Measurements from ENCODE around the gene EFEMP2. TPM values are rescaled to one million over a fixed set of nuclear protein-coding genes. Genes with fewer than 3 reads are reported as not detected.

The EFEMP2 gene
- total RNA-seq, 1 experiment from 2014 or later, result 26.2 TPM

- H4K8ac ChIP-seq (replicated peaks; ENCODE audit: insufficient read length, low read depth, low read length), result no peak overlapping the region
- no peaks in the 10 kb centered on the region for H3K23me2 ChIP-seq (ENCODE audit: insufficient read length, low read depth, low read length, poor library complexity, severe bottlenecking)
- Mint-ChIP-seq H3K9me3 (peaks cover 3 to 7% of the 10 kb centered on the region in 2 experiments; a peak in 2 of 5 replicates), H3K27me3 (ENCODE audit: low read depth) (peaks cover 17% of the 10 kb centered on the region), H3K27ac (no peak overlapping the region; a peak in 1 of 7 replicates), H3K4me1 (peaks cover 9 to 14% of the 10 kb centered on the region in 2 experiments), H3K4me3 (no peak overlapping the region; a peak in 1 of 5 replicates), H3K36me3 (ENCODE audit: insufficient read depth in 1 of 3, low read depth in 3 of 3) (peaks cover 28 to 37% (median 29%) of the 10 kb centered on the region in 3 experiments)
- no peak overlapping the region for H4K5ac ChIP-seq (ENCODE audit: insufficient read length, low read depth, low read length)
- H4K20me1 ChIP-seq (ENCODE audit: control insufficient read depth, insufficient read depth, insufficient read length), result no peaks in the 10 kb centered on the region
- no peak for TF ChIP-seq CTCF (conservative IDR thresholded peaks at IDR 0.05)
- no peak overlapping the region for H4K91ac ChIP-seq (ENCODE audit: insufficient read length, low read depth, low read length)
- H2BK5ac ChIP-seq (ENCODE audit: insufficient read length, low read length), result no peak overlapping the region
- no peak overlapping the region for H3K9ac ChIP-seq (ENCODE audit: extremely low read depth, insufficient read length, low read length)
- WGBS (ENCODE audit: extremely low coverage, insufficient read length, low lambda C conversion rate), result no CpG with 5 or more reads among the region's 16 CpGs
- H2AK5ac ChIP-seq (ENCODE audit: insufficient read length, low read length), result no peak overlapping the region
- H3K4me1 ChIP-seq (ENCODE audit: insufficient read depth, low read length), result no peaks in the 10 kb centered on the region
- no peaks in the 10 kb centered on the region for H3K79me2 ChIP-seq (ENCODE audit: insufficient read depth, low read length)
- no peak overlapping the region for H3T11ph ChIP-seq (ENCODE audit: low read length)
- H2BK120ac ChIP-seq (ENCODE audit: low read depth, low read length, poor library complexity, severe bottlenecking), result no peak overlapping the region
- no peak overlapping the region for H2BK15ac ChIP-seq (ENCODE audit: low read depth, low read length)
- no peak overlapping the region for H3K27ac ChIP-seq (ENCODE audit: insufficient read length, low read depth, low read length)
- no peak overlapping the region for H3K4ac ChIP-seq (ENCODE audit: low read depth, low read length)
- H2BK12ac ChIP-seq (ENCODE audit: insufficient read length, low read depth, low read length), result no peak overlapping the region
- H3K79me1 ChIP-seq (ENCODE audit: insufficient read depth, low read depth, low read length, poor library complexity, severe bottlenecking), result no peaks in the 10 kb centered on the region
- H2BK20ac ChIP-seq (ENCODE audit: low read depth, low read length, poor library complexity, severe bottlenecking), result no peak overlapping the region
- no peak for DNase-seq
- H3K56ac ChIP-seq (ENCODE audit: insufficient read length, low read depth, low read length), result no peak overlapping the region
- H3K9me3 ChIP-seq (ENCODE audit: control insufficient read depth, low read depth, low read length), result no peaks in the 10 kb centered on the region
- no peak overlapping the region for H3K14ac ChIP-seq (ENCODE audit: insufficient read depth, low read length)
- H3K27me3 ChIP-seq (ENCODE audit: insufficient read depth, low read length), result no peaks in the 10 kb centered on the region
- H2AFZ ChIP-seq (ENCODE audit: low read length), result no peak overlapping the region
- no peak overlapping the region for H3K23ac ChIP-seq (ENCODE audit: insufficient read length, low read depth, low read length)
- H3K4me2 ChIP-seq (ENCODE audit: insufficient read depth, insufficient read length, low read length), result no peak overlapping the region
- H3K18ac ChIP-seq (ENCODE audit: insufficient read length, low read depth, low read length), result no peak overlapping the region
Measured at GRCh38 chr11:65849771-65850216, 22.8 kb downstream of the EFEMP2 start.

Data from H9 (cell line).